GM06990 (cell line): Measurements from ENCODE around the gene STARD5.

ENCODE experiments used
- DNase-seq: peaks from one replicate; pipeline ENCODE4 v3.0.0-alpha.2; 2011; ENCODE audit not compliant: insufficient read length; ENCODE audit errors: extremely low read depth
- H3K27me3 ChIP-seq: replicated peaks from 2 replicates; pipeline ENCODE4 v1.6.0; 2011; ENCODE audit warnings: low read length; ENCODE audit not compliant: control insufficient read depth, insufficient read depth
- H3K36me3 ChIP-seq: 2 replicates; pipeline ENCODE4 v1.5.1; 2011; ENCODE audit warnings: low read length; ENCODE audit not compliant: control insufficient read depth, insufficient read depth
- H3K4me3 ChIP-seq: replicated peaks from 2 replicates; pipeline ENCODE4 v1.5.1; 2011; ENCODE audit warnings: low read depth, mild to moderate bottlenecking, control low read depth, low read length
- TF ChIP-seq, protein P1 (sequence below): IDR thresholded peaks from 2 replicates; pipeline ENCODE4 v1.5.1; 2011; ENCODE audit warnings: low read length, control low read depth, mild to moderate bottlenecking, inconsistent platforms; ENCODE audit not compliant: insufficient read depth, poor library complexity, severe bottlenecking

Gene STARD5

DNA sequence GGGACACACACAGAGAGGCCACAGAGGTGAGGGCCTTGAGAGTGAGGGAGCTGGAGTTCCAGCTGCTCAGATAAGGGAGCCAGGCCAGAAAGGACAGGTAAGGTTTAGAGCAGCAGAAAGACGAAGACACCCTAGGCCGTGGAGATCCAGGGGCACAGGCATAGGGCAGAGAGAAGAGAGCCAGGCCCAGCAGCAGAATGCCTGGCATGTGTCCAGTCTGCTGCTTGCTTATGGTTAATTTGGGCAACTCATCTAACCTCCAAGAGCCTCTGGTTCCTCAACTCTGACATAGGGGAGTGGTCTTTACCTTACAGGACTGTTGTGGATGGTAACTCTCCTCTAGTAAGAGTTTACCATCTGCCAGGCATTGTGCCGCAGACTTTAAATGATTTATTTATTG is 35.9 kb downstream of the STARD5 start:
- H3K36me3 ChIP-seq, result no peaks in the 10 kb centered on the region
- DNase-seq, result no peak
- TF ChIP-seq, protein P1, sequence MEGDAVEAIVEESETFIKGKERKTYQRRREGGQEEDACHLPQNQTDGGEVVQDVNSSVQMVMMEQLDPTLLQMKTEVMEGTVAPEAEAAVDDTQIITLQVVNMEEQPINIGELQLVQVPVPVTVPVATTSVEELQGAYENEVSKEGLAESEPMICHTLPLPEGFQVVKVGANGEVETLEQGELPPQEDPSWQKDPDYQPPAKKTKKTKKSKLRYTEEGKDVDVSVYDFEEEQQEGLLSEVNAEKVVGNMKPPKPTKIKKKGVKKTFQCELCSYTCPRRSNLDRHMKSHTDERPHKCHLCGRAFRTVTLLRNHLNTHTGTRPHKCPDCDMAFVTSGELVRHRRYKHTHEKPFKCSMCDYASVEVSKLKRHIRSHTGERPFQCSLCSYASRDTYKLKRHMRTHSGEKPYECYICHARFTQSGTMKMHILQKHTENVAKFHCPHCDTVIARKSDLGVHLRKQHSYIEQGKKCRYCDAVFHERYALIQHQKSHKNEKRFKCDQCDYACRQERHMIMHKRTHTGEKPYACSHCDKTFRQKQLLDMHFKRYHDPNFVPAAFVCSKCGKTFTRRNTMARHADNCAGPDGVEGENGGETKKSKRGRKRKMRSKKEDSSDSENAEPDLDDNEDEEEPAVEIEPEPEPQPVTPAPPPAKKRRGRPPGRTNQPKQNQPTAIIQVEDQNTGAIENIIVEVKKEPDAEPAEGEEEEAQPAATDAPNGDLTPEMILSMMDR, result no peak
- no peak overlapping the region for H3K4me3 ChIP-seq
- H3K27me3 ChIP-seq, result no peaks in the 10 kb centered on the region

DNA sequence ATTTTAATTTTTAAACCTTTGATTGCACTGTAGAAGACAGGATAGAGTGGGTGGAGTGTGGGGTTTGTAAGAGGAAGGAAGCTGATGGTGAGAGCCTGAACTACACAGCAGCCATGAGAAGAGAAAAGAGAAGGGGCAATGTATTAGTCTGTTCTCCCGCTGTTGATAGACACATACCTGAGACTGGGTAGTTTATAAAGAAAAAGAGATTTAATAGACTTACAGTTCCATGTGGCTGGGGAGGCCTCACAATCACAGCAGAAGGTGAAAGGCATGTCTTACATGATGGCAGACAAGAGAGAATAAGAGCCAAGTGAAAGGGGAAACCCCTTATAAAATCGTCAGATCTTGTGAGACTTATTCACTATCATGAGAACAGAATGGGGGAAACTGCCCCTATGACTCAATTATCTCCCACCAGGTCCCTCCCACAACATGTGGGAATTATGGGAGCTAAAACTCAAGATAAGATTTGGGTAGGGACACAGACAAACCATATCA is 37.3 kb downstream of the STARD5 start:
- TF ChIP-seq, protein P1, result no peak
- H3K4me3 ChIP-seq, result no peak overlapping the region
- no peak for DNase-seq

DNA sequence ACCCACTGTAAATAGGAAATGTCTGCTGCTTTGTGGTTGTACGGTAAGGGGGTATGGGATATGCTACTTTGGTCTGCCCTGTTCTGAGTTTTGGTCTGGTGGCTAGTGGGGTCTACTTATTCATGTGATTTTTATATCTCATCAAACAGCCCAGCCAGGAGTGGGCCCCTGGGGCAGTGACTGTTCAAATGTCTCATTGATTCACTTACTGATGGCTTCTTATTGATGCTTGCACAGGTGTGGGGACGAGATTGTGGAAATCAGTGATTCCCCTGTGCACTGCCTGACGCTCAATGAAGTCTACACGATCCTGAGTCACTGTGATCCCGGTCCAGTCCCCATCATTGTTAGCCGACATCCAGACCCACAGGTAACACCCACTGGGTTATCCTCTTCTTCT is 38.5 kb downstream of the STARD5 start:
- no peaks in the 10 kb centered on the region for H3K36me3 ChIP-seq
- H3K4me3 ChIP-seq, result no peak overlapping the region
- TF ChIP-seq, protein P1, result no peak
- H3K27me3 ChIP-seq, result no peaks in the 10 kb centered on the region
- no peak for DNase-seq

More for the DNA sequence above, 37.3 kb downstream of the STARD5 start:
- H3K27me3 ChIP-seq, result no peaks in the 10 kb centered on the region
- H3K36me3 ChIP-seq, result no peaks in the 10 kb centered on the region

DNA sequence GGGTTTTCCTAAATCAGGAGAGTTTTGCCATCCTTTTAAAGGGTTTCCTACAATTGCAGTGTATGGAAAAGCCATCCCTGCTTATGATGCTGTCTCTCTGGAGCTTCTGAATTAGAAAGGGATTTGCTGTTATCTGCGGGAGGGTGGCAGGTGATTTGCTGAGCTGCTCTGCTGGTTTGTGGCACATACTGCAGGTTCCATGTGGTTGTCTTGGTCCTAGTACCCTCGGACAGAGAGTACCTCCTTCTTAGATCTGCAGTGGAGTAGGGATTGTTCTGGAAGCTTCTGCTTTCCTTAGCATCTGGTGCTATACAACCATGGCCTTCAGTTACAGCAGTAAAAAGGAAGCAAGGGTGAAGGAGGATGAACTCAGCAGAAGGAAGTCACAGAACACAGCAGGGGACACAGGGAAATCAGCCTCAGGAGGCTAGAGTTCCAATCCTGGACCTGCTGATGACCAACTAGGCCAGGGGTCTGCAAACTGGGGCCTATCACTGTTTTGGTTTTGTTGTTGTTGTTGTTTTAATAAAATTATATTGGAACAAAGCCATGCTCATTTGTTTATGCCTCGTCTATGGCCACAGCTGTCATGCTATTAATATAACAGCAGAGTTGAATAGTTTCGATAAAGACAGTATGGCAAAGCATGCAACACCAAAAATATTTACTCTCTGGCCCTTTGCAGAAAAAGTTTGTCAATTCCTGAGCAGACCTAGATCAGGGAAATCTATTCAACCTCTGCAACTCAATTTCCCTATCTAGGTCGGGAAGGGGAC is 39.5 kb downstream of the STARD5 start:
- H3K4me3 ChIP-seq, result no peak overlapping the region
- no peak for DNase-seq
- H3K27me3 ChIP-seq, result no peaks in the 10 kb centered on the region
- no peaks in the 10 kb centered on the region for H3K36me3 ChIP-seq
- TF ChIP-seq, protein P1, result no peak

DNA sequence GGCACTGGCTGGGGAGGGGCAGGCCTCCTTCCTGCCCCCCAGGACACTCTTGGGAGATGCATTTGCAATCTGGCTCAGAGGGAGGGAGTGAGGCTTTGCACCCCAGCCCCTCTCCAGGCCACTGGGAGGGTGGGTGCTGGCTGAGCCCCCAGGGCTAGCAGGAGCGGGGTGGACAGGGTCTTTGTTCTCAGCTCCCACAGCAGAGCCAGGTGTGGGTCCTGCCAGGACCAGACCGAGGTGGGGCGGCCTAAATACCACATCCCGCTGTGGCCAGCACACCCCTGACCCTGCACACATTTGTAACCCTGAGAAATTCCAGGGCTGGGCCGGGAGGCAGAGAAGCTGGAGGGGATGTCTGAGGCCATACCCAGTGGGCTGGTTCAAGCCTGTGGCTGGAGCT is 41.0 kb downstream of the STARD5 start:
- TF ChIP-seq, protein P1, result no peak
- Histone ChIP-seq H3K27me3 (no peaks in the 10 kb centered on the region), H3K4me3 (no peak overlapping the region), H3K36me3 (no peaks in the 10 kb centered on the region)
- no peak for DNase-seq
